Measurements from ENCODE around the gene WDR4. TPM values are rescaled to one million over a fixed set of nuclear protein-coding genes. Genes with fewer than 3 reads are reported as not detected.

Gene WDR4
- total and polyA plus RNA-seq, 9 of the 15 experiments (the other 6 are each of a cell fraction or from before 2014, with no cell fraction given) = 5.4 to 95.4 (median 32.1) TPM

- TF ChIP-seq PRPF4 (IDR thresholded peaks at IDR 0.05; ENCODE audit: insufficient read depth, low read depth, low read length, poor library complexity, severe bottlenecking) = peak; percentile 93
- TF ChIP-seq TCF3 (CRISPR knock-in tag; IDR thresholded peaks at IDR 0.05) = no peak; the same call in 1 of the 2 replicates
- peak; percentile 92 for TF ChIP-seq REST (IDR thresholded peaks at IDR 0.05; ENCODE audit: borderline replicate concordance)
- TF ChIP-seq REST (CRISPR knock-in tag; IDR thresholded peaks at IDR 0.05; ENCODE audit: low read depth) = no peak
- TF ChIP-seq TRIM25 (IDR thresholded peaks at IDR 0.05; ENCODE audit: borderline replicate concordance) = no peak
- no peak for TF ChIP-seq ZNF24 (IDR thresholded peaks at IDR 0.05)
- TF ChIP-seq NCOA4 (IDR thresholded peaks at IDR 0.05; ENCODE audit: partially characterized antibody) = no peak
- TF ChIP-seq ZSCAN32 (CRISPR knock-in tag; IDR thresholded peaks at IDR 0.05) = no peak
- no peak; the same call in 1 of the 2 replicates for TF ChIP-seq XRCC3 (IDR thresholded peaks at IDR 0.05)
- TF ChIP-seq CCNT2 (IDR thresholded peaks at IDR 0.05; ENCODE audit: borderline replicate concordance, extremely low read depth, insufficient read length, low read depth, low read length) = peak; percentile 56
- TF ChIP-seq KAT8 (IDR thresholded peaks at IDR 0.05; ENCODE audit: low read depth) = no peak
- TF ChIP-seq, protein P1, sequence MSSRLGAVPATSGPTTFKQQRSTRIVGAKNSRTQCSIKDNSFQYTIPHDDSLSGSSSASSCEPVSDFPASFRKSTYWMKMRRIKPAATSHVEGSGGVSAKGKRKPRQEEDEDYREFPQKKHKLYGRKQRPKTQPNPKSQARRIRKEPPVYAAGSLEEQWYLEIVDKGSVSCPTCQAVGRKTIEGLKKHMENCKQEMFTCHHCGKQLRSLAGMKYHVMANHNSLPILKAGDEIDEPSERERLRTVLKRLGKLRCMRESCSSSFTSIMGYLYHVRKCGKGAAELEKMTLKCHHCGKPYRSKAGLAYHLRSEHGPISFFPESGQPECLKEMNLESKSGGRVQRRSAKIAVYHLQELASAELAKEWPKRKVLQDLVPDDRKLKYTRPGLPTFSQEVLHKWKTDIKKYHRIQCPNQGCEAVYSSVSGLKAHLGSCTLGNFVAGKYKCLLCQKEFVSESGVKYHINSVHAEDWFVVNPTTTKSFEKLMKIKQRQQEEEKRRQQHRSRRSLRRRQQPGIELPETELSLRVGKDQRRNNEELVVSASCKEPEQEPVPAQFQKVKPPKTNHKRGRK (tag; IDR thresholded peaks at IDR 0.05) = no peak
- TF ChIP-seq ZC3H11A (IDR thresholded peaks at IDR 0.05; ENCODE audit: low read depth, low read length) = peak; percentile 64; the same call in 1 of the 2 replicates
- no peak for TF ChIP-seq OTX1 (CRISPR knock-in tag; IDR thresholded peaks at IDR 0.05)
- TF ChIP-seq ZNF79 (CRISPR knock-in tag; IDR thresholded peaks at IDR 0.05; ENCODE audit: low read depth) = no peak
- no peak for TF ChIP-seq KAT2B (IDR thresholded peaks at IDR 0.05; ENCODE audit: low read depth, low read length)
Observed at GRCh38 chr21:42878993-42879787, at the start of gene WDR4 (continued).
